ENCODE measurements around the gene GRID1. TPM values are rescaled to one million over a fixed set of nuclear protein-coding genes. Genes with fewer than 3 reads are reported as not detected.

The GRID1 gene
- polyA plus RNA-seq, 4 donors: 1.4 to 1.9 (median 1.6) TPM

- DNase-seq (ENCODE audit: low read depth in 4 of 4, low spot score in 2 of 4): no peak
Measured at GRCh38 chr10:86199041-86199440, 167.6 kb downstream of the GRID1 start.

GRCh38 chr10:86198271-86198670, 168.3 kb downstream of the GRID1 start:
- no peak for DNase-seq (ENCODE audit: low read depth in 4 of 4, low spot score in 2 of 4)

GRCh38 chr10:86197166-86197790, 169.3 kb downstream of the GRID1 start:
- DNase-seq (ENCODE audit: low read depth in 4 of 4, low spot score in 2 of 4): no peak

- DNase-seq (ENCODE audit: low read depth in 4 of 4, low spot score in 2 of 4): no peak
Measured at GRCh38 chr10:86195521-86196157, 171.0 kb downstream of the GRID1 start.

- DNase-seq (ENCODE audit: low read depth in 4 of 4, low spot score in 2 of 4): no peak
Measured at GRCh38 chr10:86194684-86195083, 171.9 kb downstream of the GRID1 start.

GRCh38 chr10:86193841-86194240, 172.8 kb downstream of the GRID1 start:
- no peak for DNase-seq (ENCODE audit: low read depth in 4 of 4, low spot score in 2 of 4)

- no peak for DNase-seq (ENCODE audit: low read depth in 4 of 4, low spot score in 2 of 4)
Measured at GRCh38 chr10:86192691-86193090, 173.9 kb downstream of the GRID1 start.

GRCh38 chr10:86192147-86192546, 174.4 kb downstream of the GRID1 start:
- no peak for DNase-seq (ENCODE audit: low read depth in 4 of 4, low spot score in 2 of 4)

- no peak for DNase-seq (ENCODE audit: low read depth in 4 of 4, low spot score in 2 of 4)
Measured at GRCh38 chr10:86191686-86192085, 174.9 kb downstream of the GRID1 start.

- DNase-seq (ENCODE audit: low read depth in 4 of 4, low spot score in 2 of 4): no peak
Measured at GRCh38 chr10:86191166-86191565, 175.4 kb downstream of the GRID1 start.

- DNase-seq (ENCODE audit: low read depth in 4 of 4, low spot score in 2 of 4): no peak
Measured at GRCh38 chr10:86190291-86190690, 176.3 kb downstream of the GRID1 start.

- no peak for DNase-seq (ENCODE audit: low read depth in 4 of 4, low spot score in 2 of 4)
Measured at GRCh38 chr10:86189891-86190290, 176.7 kb downstream of the GRID1 start.

- DNase-seq (ENCODE audit: low read depth in 4 of 4, low spot score in 2 of 4): no peak
Measured at GRCh38 chr10:86188796-86189558, 177.6 kb downstream of the GRID1 start.

GRCh38 chr10:86188326-86188725, 178.3 kb downstream of the GRID1 start:
- DNase-seq (ENCODE audit: low read depth in 4 of 4, low spot score in 2 of 4): no peak

- DNase-seq (ENCODE audit: low read depth in 4 of 4, low spot score in 2 of 4): no peak
Measured at GRCh38 chr10:86187499-86188239, 178.9 kb downstream of the GRID1 start.

GRCh38 chr10:86186633-86187032, 180.0 kb downstream of the GRID1 start:
- no peak for DNase-seq (ENCODE audit: low read depth in 4 of 4, low spot score in 2 of 4)

GRCh38 chr10:86182595-86182994, 184.0 kb downstream of the GRID1 start:
- DNase-seq (ENCODE audit: low read depth in 4 of 4, low spot score in 2 of 4): no peak

GRCh38 chr10:86182150-86182549, 184.4 kb downstream of the GRID1 start:
- DNase-seq (ENCODE audit: low read depth in 4 of 4, low spot score in 2 of 4): no peak

- no peak for DNase-seq (ENCODE audit: low read depth in 4 of 4, low spot score in 2 of 4)
Measured at GRCh38 chr10:86180861-86181260, 185.7 kb downstream of the GRID1 start.

GRCh38 chr10:86179961-86180360, 186.6 kb downstream of the GRID1 start:
- DNase-seq (ENCODE audit: low read depth in 4 of 4, low spot score in 2 of 4): no peak

GRCh38 chr10:86179153-86179524, 187.5 kb downstream of the GRID1 start:
- DNase-seq (ENCODE audit: low read depth in 4 of 4, low spot score in 2 of 4): no peak

Data from left renal cortex interstitium (tissue), 4 donors.